Esophagus squamous epithelium (tissue), 4 donors: ENCODE measurements around the gene LILRB1.

Experiments
- CTCF ChIP-seq, 6 experiments: fragments of 450-650 bp in 4 of 6; fragments of 200-600 bp in 2 of 6; sonication (generic) in 2 of 6; IDR thresholded peaks; one replicate each; pipeline ENCODE4 v1.5.1; 2016 to 2019; ENCODE audit warnings: antibody characterized with exemption in 6 of 6, mild to moderate bottlenecking in 4 of 6, moderate library complexity in 4 of 6
- POLR2A ChIP-seq, 4 donors: fragments of 450-650 bp; IDR thresholded peaks; one replicate each; pipeline ENCODE4 v1.6.1; 2017; ENCODE audit warnings: antibody characterized with exemption in 4 of 4, mild to moderate bottlenecking in 4 of 4, moderate library complexity in 3 of 4

GRCh38 chr19:54594737-54595136 is 35.5 kb upstream of the LILRB1 start:
- no peak for TF ChIP-seq CTCF (IDR thresholded peaks at IDR 0.05)
- no peak for TF ChIP-seq POLR2A (IDR thresholded peaks at IDR 0.05)
